NOMO-1 treated with dmso at 0.1 percent for 144 hours (cell line): ENCODE results near the gene MRPL16.
"Not testable (repeated sequence)": the region's sequence is repeated elsewhere in the genome, so short reads cannot be mapped to it uniquely, and the experiment has no call there.

Experiments used
- DNase-seq: peaks from one replicate; lab custom pipeline; 2025; ENCODE audit not compliant: unreplicated experiment; lab: John Stamatoyannopoulos, UW

Gene MRPL16

GRCh38 chr11:59810189-59810910 lies at the start of gene MRPL16:
TSS of gene MRPL16 (minus strand) at chr11:59810778. CDS start at chr11:59810658, 120 bp downstream.
- peak; percentile 89 for DNase-seq

GRCh38 chr11:59859673-59860072 lies 49.1 kb upstream of the MRPL16 start:
- peak; percentile 2 for DNase-seq

- no peak for DNase-seq
Observed at GRCh38 chr11:59857439-59858434, 47.2 kb upstream of the MRPL16 start.

GRCh38 chr11:59854871-59855270 lies 44.3 kb upstream of the MRPL16 start:
- no peak for DNase-seq

- not testable (repeated sequence) for DNase-seq
Observed at GRCh38 chr11:59851416-59851815, 40.8 kb upstream of the MRPL16 start.

- DNase-seq = not testable (repeated sequence)
Observed at GRCh38 chr11:59849551-59849950, 39.0 kb upstream of the MRPL16 start.

GRCh38 chr11:59849129-59849528 lies 38.6 kb upstream of the MRPL16 start:
- DNase-seq = peak; percentile 7

- DNase-seq = not testable (repeated sequence)
Observed at GRCh38 chr11:59848439-59848838, 37.9 kb upstream of the MRPL16 start.

GRCh38 chr11:59847626-59848025 lies 37.0 kb upstream of the MRPL16 start:
- no peak for DNase-seq

- DNase-seq = no peak
Observed at GRCh38 chr11:59846556-59846955, 36.0 kb upstream of the MRPL16 start.

GRCh38 chr11:59845399-59845798 lies 34.8 kb upstream of the MRPL16 start, which contains the start of gene CBLIF:
TSS of gene CBLIF (minus strand) at chr11:59845499. CDS start at chr11:59845453, 46 bp downstream.
- no peak for DNase-seq

GRCh38 chr11:59842316-59842715 lies 31.7 kb upstream of the MRPL16 start:
- no peak for DNase-seq

- no peak for DNase-seq
Observed at GRCh38 chr11:59841514-59841913, 30.9 kb upstream of the MRPL16 start.

- no peak for DNase-seq
Observed at GRCh38 chr11:59839615-59840014, 29.0 kb upstream of the MRPL16 start.

GRCh38 chr11:59833602-59834001 lies 23.0 kb upstream of the MRPL16 start:
- DNase-seq = no peak

- no peak for DNase-seq
Observed at GRCh38 chr11:59829358-59829757, 18.8 kb upstream of the MRPL16 start.

GRCh38 chr11:59822989-59823566 lies 12.5 kb upstream of the MRPL16 start:
- DNase-seq = peak; percentile 43

- DNase-seq = peak; percentile 52
Observed at GRCh38 chr11:59818572-59818971, 8.0 kb upstream of the MRPL16 start.

- DNase-seq = not testable (repeated sequence)
Observed at GRCh38 chr11:59816434-59816833, 5.9 kb upstream of the MRPL16 start.

- no peak for DNase-seq
Observed at GRCh38 chr11:59815754-59816153, 5.2 kb upstream of the MRPL16 start.

- DNase-seq = no peak
Observed at GRCh38 chr11:59814021-59814420, 3.4 kb upstream of the MRPL16 start.
